Vagina (tissue), 2 donors: ENCODE measurements around the gene GRM4. TPM values are rescaled to one million over a fixed set of nuclear protein-coding genes. Genes with fewer than 3 reads are reported as not detected.

ENCODE experiments used
- DNase-seq, 2 donors: peaks; one replicate each; pipeline ENCODE4 v3.0.0-alpha.2; 2017; ENCODE audit errors: extremely low spot score in 2 of 2
- H3K27ac ChIP-seq: fragments of 200-600 bp; sonication (generic); one replicate; pipeline ENCODE4 v1.5.1; 2019
- H3K27me3 ChIP-seq: fragments of 200-600 bp; sonication (generic); one replicate; pipeline ENCODE4 v1.5.1; 2019
- H3K36me3 ChIP-seq, 2 donors: fragments of 200-600 bp; sonication (generic); one replicate each; pipeline ENCODE4 v1.5.1; 2017 to 2019
- H3K4me1 ChIP-seq: fragments of 200-600 bp; sonication (generic); one replicate; pipeline ENCODE4 v1.5.1; 2019
- H3K4me3 ChIP-seq, 2 donors: fragments of 200-600 bp; sonication (generic); 1 replicate in 1 of 2; 2 replicates in 1 of 2; pipeline ENCODE4 v1.5.1; 2016 to 2019
- H3K9me3 ChIP-seq: fragments of 200-600 bp; sonication (generic); one replicate; pipeline ENCODE4 v1.5.1; 2019
- CTCF ChIP-seq, 3 experiments: fragments of 450-650 bp in 2 of 3; fragments of 200-600 bp in 1 of 3; sonication (generic) in 1 of 3; IDR thresholded peaks; one replicate each; pipeline ENCODE4 v1.5.1; 2017 to 2019; ENCODE audit warnings: antibody characterized with exemption in 3 of 3, mild to moderate bottlenecking in 2 of 3, moderate library complexity in 2 of 3
- POLR2A ChIP-seq, 2 donors: fragments of 450-650 bp; IDR thresholded peaks; one replicate each; pipeline ENCODE4 v1.6.1; 2017; ENCODE audit warnings: antibody characterized with exemption in 2 of 2, mild to moderate bottlenecking in 2 of 2, moderate library complexity in 2 of 2
- POLR2AphosphoS5 ChIP-seq, 2 donors: sonication (generic); formaldehyde crosslinking; IDR thresholded peaks; one replicate each; pipeline ENCODE4 v1.9.0; 2017; ENCODE audit warnings: antibody characterized with exemption in 2 of 2, mild to moderate bottlenecking in 2 of 2, low read depth in 1 of 2; ENCODE audit not compliant: insufficient read depth in 1 of 2
- intact Hi-C: fragments of 100-400 bp; cut with DNase I; formaldehyde crosslinking; loops from one replicate; pipeline ENCODE4 v1.15.1; 2023
- total RNA-seq: library from RNA; depleted of rRNA; stranded (reverse); fragments of >200 nt; gene quantifications from one replicate; pipeline ENCODE4 v1.2.3, GENCODE V29; 2016

GRM4 gene
- total RNA-seq, 1 donor from 2014 or later: not detected

GRCh38 chr6:34062815-34063214 is 83.1 kb downstream of the GRM4 start:
- TF ChIP-seq CTCF (IDR thresholded peaks at IDR 0.05) (no peak), POLR2A (IDR thresholded peaks at IDR 0.05) (no peak), POLR2AphosphoS5 (IDR thresholded peaks at IDR 0.05; ENCODE audit: insufficient read depth in 1 of 2, low read depth in 1 of 2) (no peak)
- Histone ChIP-seq H3K27ac (no peak overlapping the region), H3K4me1 (no peaks in the 10 kb centered on the region), H3K9me3 (no peaks in the 10 kb centered on the region), H3K4me3 (no peak overlapping the region), H3K36me3 (no peaks in the 10 kb centered on the region), H3K27me3 (no peaks in the 10 kb centered on the region)
- intact Hi-C loops: no loop called here
- DNase-seq: no peak

- intact Hi-C loops: no loop called here
- Histone ChIP-seq H3K4me3 (no peak overlapping the region), H3K4me1 (peaks cover under 1% of the 10 kb centered on the region), H3K9me3 (no peaks in the 10 kb centered on the region), H3K27me3 (no peaks in the 10 kb centered on the region), H3K27ac (no peak overlapping the region), H3K36me3 (no peaks in the 10 kb centered on the region)
- TF ChIP-seq POLR2AphosphoS5 (IDR thresholded peaks at IDR 0.05; ENCODE audit: insufficient read depth in 1 of 2, low read depth in 1 of 2): no peak
- TF ChIP-seq POLR2A (IDR thresholded peaks at IDR 0.05): no peak
- no peak for TF ChIP-seq CTCF (IDR thresholded peaks at IDR 0.05)
- no peak for DNase-seq
Measured at GRCh38 chr6:34062156-34062555, 83.7 kb downstream of the GRM4 start.

DNA sequence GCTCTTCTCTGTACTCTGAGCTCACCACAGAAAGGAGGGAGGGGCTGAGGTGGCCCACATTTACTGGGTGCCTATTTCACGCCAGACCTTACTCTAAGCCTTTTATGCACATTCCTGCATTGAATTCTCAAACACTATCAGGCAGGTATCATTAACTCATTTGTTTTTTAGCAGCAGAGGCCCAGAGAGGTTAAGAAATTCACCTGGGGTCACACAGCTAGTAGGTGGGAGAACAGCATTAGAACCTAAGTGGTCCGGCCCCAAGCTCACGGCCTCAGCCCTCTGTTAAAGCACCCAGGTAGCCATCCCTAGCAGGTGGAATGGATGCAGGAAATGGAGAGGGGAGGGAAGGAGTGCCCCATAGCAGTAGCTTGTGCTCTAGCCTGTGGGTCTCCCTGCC is 84.5 kb downstream of the GRM4 start:
- H3K27ac ChIP-seq: no peak overlapping the region
- DNase-seq: no peak
- intact Hi-C loops: no loop called here
- no peaks in the 10 kb centered on the region for H3K9me3 ChIP-seq
- H3K4me3 ChIP-seq: no peak overlapping the region
- TF ChIP-seq CTCF (IDR thresholded peaks at IDR 0.05) (no peak), POLR2AphosphoS5 (IDR thresholded peaks at IDR 0.05; ENCODE audit: insufficient read depth in 1 of 2, low read depth in 1 of 2) (no peak), POLR2A (IDR thresholded peaks at IDR 0.05) (no peak)
- H3K4me1 ChIP-seq: peaks cover 8% of the 10 kb centered on the region
- H3K27me3 ChIP-seq: no peaks in the 10 kb centered on the region
- H3K36me3 ChIP-seq: no peaks in the 10 kb centered on the region

- intact Hi-C loops: no loop called here
- TF ChIP-seq CTCF (IDR thresholded peaks at IDR 0.05) (no peak), POLR2AphosphoS5 (IDR thresholded peaks at IDR 0.05; ENCODE audit: insufficient read depth in 1 of 2, low read depth in 1 of 2) (no peak), POLR2A (IDR thresholded peaks at IDR 0.05) (no peak)
- Histone ChIP-seq H3K27ac (no peak overlapping the region), H3K9me3 (no peaks in the 10 kb centered on the region), H3K4me3 (no peak overlapping the region), H3K36me3 (no peaks in the 10 kb centered on the region), H3K27me3 (no peaks in the 10 kb centered on the region), H3K4me1 (peaks cover 19% of the 10 kb centered on the region)
- no peak for DNase-seq
Measured at GRCh38 chr6:34059914-34060313, 86.0 kb downstream of the GRM4 start.

DNA sequence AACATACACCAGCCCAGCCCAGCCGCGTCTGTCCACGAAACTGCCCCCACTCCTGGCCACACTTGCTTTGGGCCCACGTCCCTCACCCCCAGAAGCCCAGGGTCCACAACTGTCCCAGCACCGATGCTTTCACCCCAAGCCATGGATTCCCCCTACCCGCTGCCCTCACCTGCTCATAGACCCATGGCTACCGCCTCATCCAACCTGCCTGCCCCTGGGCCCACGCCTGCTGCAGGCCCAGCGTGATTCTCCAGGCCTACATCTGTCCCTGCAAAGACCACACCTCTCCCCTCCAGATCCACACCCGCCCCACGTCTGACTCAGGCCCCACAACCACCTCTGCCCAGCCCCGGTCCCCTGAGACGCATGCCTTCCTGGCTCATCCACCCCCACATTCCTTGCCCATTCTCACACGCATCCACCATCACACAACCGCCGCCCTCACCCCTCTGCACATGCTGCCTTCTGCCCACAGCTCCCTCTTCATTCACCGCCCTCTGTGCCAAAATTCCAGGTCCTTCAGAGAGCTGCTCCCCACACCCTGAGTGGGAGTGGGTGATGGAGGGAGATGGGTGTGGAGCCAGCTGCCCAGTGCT is 86.7 kb downstream of the GRM4 start:
- no peak for DNase-seq
- Histone ChIP-seq H3K27me3 (no peaks in the 10 kb centered on the region), H3K4me3 (no peak overlapping the region), H3K4me1 (peaks cover 19% of the 10 kb centered on the region), H3K9me3 (no peaks in the 10 kb centered on the region), H3K27ac (no peak overlapping the region), H3K36me3 (no peaks in the 10 kb centered on the region)
- no peak for TF ChIP-seq POLR2A (IDR thresholded peaks at IDR 0.05)
- no peak for TF ChIP-seq CTCF (IDR thresholded peaks at IDR 0.05)
- TF ChIP-seq POLR2AphosphoS5 (IDR thresholded peaks at IDR 0.05; ENCODE audit: insufficient read depth in 1 of 2, low read depth in 1 of 2): no peak
- intact Hi-C loops: no loop called here
